Thoracic aorta (tissue), 2 donors: Measurements from ENCODE around the gene SYCE3. TPM values are rescaled to one million over a fixed set of nuclear protein-coding genes. Genes with fewer than 3 reads are reported as not detected.

Experiments
- ATAC-seq: fragments of 150-250 bp; one replicate; pipeline ENCODE4 v1.8.0; 2017; ENCODE audit warnings: low read depth; ENCODE audit not compliant: insufficient number of reproducible peaks, low FRiP score
- DNase-seq: peaks from one replicate; pipeline ENCODE4 v3.0.0-alpha.2; 2020; ENCODE audit warnings: low spot score
- H3K27ac ChIP-seq, 2 donors: fragments of 200-600 bp; sonication (generic); 1 replicate in 1 of 2; 2 replicates in 1 of 2; pipeline ENCODE4 v1.5.1; 2016; ENCODE audit warnings: mild to moderate bottlenecking in 2 of 2, moderate library complexity in 2 of 2
- H3K27me3 ChIP-seq: fragments of 200-600 bp; sonication (generic); replicated peaks from 2 replicates; pipeline ENCODE4 v1.6.0; 2016; ENCODE audit warnings: mild to moderate bottlenecking; ENCODE audit not compliant: insufficient read depth
- H3K36me3 ChIP-seq: fragments of 200-600 bp; sonication (generic); one replicate; pipeline ENCODE4 v1.5.1; 2016
- H3K4me1 ChIP-seq, 2 donors: fragments of 200-600 bp; sonication (generic); 1 replicate in 1 of 2; 2 replicates in 1 of 2; pipeline versions ENCODE4 v1.5.1 to v1.6.0; 2016; ENCODE audit warnings: low read depth in 2 of 2, mild to moderate bottlenecking in 1 of 2; ENCODE audit not compliant: control insufficient read depth in 1 of 2
- H3K4me3 ChIP-seq: fragments of 200-600 bp; sonication (generic); 2 replicates; pipeline ENCODE4 v1.5.1; 2016; ENCODE audit warnings: mild to moderate bottlenecking
- H3K9me3 ChIP-seq: fragments of 200-600 bp; sonication (generic); 2 replicates; pipeline ENCODE4 v1.5.1; 2016
- total RNA-seq, 2 donors: library from RNA; depleted of rRNA; stranded (reverse); fragments of >200 nt; gene quantifications; one replicate each; pipeline versions ENCODE4 v1.1.0 to v1.2.3, GENCODE V29; 2016
- TF ChIP-seq, protein P1 (sequence below): fragments of 200-600 bp; sonication (generic); IDR thresholded peaks from one replicate; pipeline ENCODE4 v1.5.1; 2019; ENCODE audit warnings: antibody characterized with exemption

Gene SYCE3
- total RNA-seq, 2 donors from 2014 or later = not detected

- Histone ChIP-seq H3K27me3 (no peaks in the 10 kb centered on the region), H3K27ac (no peak overlapping the region), H3K4me1 (peaks cover 5 to 22% of the 10 kb centered on the region in 2 donors), H3K4me3 (no peak overlapping the region), H3K36me3 (no peaks in the 10 kb centered on the region), H3K9me3 (no peaks in the 10 kb centered on the region)
- TF ChIP-seq, protein P1, sequence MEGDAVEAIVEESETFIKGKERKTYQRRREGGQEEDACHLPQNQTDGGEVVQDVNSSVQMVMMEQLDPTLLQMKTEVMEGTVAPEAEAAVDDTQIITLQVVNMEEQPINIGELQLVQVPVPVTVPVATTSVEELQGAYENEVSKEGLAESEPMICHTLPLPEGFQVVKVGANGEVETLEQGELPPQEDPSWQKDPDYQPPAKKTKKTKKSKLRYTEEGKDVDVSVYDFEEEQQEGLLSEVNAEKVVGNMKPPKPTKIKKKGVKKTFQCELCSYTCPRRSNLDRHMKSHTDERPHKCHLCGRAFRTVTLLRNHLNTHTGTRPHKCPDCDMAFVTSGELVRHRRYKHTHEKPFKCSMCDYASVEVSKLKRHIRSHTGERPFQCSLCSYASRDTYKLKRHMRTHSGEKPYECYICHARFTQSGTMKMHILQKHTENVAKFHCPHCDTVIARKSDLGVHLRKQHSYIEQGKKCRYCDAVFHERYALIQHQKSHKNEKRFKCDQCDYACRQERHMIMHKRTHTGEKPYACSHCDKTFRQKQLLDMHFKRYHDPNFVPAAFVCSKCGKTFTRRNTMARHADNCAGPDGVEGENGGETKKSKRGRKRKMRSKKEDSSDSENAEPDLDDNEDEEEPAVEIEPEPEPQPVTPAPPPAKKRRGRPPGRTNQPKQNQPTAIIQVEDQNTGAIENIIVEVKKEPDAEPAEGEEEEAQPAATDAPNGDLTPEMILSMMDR = no peak
- DNase-seq (no peak), ATAC-seq (no peak)
These were observed 15.3 kb downstream of the SYCE3 start for GRCh38 chr22:50547263-50547985.

DNA sequence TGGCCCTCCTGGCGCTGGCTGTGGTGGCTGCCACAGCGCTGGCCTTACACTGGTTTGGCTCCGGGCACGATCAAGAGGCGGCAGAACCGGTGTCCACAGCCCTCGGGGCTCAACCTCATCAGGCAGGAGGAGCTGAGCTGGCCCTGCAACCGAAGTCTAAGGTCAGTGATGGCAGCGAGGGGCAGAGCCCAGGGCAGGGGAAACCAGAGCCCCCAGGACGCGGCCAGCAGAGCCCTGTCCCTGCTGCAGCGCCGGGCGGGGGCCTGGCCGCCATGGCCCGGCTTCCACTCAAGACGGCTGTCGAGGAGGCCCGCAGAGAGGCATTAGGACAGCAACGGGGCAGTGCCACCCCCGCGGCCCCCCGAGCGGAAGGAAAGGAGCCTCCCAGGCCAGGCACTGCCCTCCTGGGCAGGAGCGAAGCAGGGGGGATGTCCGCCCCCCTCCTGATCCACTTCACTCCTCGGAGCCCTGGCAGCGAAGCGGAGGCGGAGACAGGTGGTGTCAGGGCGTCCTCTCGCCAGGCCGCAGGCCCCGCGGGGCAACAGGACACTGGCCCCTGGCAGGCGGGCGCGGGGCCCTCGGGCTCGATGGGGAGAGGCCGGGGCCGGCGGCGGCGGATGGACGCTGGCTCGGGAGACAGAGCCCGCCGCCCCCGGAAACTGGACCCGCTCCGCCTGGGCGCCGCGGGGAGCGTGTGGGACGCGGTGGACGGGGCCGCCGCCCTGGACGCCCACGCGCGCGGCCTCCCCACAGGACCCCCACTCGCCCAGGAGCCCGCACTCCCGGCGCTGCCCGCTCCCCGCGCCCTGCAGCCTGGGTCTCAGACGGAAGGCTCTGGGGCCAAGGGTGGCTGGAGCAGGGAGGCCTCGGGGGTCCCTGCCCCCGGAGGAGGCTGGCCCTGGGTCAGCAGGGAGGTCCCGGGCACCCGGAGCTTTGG is 16.1 kb downstream of the SYCE3 start:
- DNase-seq (no peak), ATAC-seq (no peak)
- Histone ChIP-seq H3K27ac (no peak overlapping the region), H3K4me1 (peaks cover 5 to 22% of the 10 kb centered on the region in 2 donors), H3K27me3 (no peaks in the 10 kb centered on the region), H3K36me3 (no peaks in the 10 kb centered on the region), H3K9me3 (no peaks in the 10 kb centered on the region), H3K4me3 (no peak overlapping the region)
- TF ChIP-seq, protein P1 = no peak

GRCh38 chr22:50545522-50546325 is 17.0 kb downstream of the SYCE3 start, which contains the start of gene KLHDC7B:
Gene KLHDC7B, plus strand, starts transcription at chr22:50545899. Its CDS starts 345 bp downstream, at chr22:50546244.
- Histone ChIP-seq H3K36me3 (no peaks in the 10 kb centered on the region), H3K4me3 (no peak within 1 kb of the TSS), H3K9me3 (no peaks in the 10 kb centered on the region), H3K27me3 (no peaks in the 10 kb centered on the region), H3K4me1 (peaks cover 5 to 22% of the 10 kb centered on the region in 2 donors), H3K27ac (no peak within 1 kb of the TSS)
- no peak for DNase-seq
- no peak for ATAC-seq
- TF ChIP-seq, protein P1 = no peak

DNA sequence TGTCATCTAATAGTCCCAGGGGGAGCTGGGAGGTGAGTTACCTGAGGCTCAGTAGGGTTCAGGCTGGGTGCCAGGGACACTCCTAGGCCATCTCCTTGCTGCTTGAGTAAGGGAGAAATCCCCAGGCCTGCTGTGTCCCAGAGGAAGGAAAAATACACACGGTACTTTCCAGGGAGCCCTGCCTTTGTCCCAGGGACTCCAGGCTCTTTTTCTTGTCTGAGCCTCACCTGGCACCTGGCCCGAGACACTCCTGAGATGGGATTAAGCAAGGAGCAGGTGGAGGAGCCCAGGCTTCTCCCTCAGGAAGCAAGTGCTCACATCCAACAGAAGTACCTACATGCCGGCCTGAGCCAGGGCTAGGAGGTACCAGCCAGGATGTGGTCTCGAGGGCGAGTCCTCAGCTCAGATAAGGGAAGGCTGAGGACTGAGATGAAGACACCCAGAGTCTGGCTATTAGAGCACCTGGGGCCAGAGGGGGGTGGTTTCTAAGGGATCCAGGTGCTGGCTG is 17.9 kb downstream of the SYCE3 start:
- H3K9me3 ChIP-seq = no peaks in the 10 kb centered on the region
- peak overlapping the region; percentile 54 for H3K4me3 ChIP-seq
- DNase-seq (no peak), ATAC-seq (no peak)
- H3K27ac ChIP-seq = no peak overlapping the region
- H3K4me1 ChIP-seq = peaks cover 5 to 22% of the 10 kb centered on the region in 2 donors
- no peaks in the 10 kb centered on the region for H3K36me3 ChIP-seq
- H3K27me3 ChIP-seq = no peaks in the 10 kb centered on the region
- TF ChIP-seq, protein P1 = no peak
